NOMO-1 treated with dmso at 0.1 percent for 144 hours (cell line): ENCODE results near the gene CLCNKA.
"Not testable (repeated sequence)": the region's sequence is repeated elsewhere in the genome, so short reads cannot be mapped to it uniquely, and the experiment has no call there.

Source experiments
- DNase-seq: peaks from one replicate; lab custom pipeline; 2025; ENCODE audit not compliant: unreplicated experiment; lab: John Stamatoyannopoulos, UW

CLCNKA gene

DNA sequence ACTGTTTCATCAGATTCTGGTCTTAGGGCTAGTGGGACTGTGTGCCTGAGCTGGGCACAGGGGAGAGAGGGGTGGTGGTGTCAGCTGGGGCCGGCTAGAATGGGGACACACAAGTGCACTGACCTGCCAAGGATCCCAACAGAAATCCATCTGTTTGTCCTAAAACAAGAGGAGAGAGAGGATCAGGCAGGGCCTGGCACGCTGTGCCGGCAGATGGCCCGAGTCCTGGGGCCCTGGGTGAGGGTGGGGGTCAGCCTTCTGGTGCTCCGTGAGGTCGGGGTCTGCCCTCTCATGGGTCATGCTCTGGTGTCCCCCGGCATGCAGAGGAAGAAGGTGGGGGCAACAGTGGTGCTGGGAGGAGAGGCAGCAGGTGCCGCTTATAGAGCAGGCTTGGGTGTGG, 18.0 kb downstream of the CLCNKA start:
- DNase-seq: not testable (repeated sequence)

- no peak for DNase-seq
Observed at GRCh38 chr1:16041200-16041599, 19.4 kb downstream of the CLCNKA start.

GRCh38 chr1:16042096-16042495, 20.3 kb downstream of the CLCNKA start:
- DNase-seq: no peak

DNA sequence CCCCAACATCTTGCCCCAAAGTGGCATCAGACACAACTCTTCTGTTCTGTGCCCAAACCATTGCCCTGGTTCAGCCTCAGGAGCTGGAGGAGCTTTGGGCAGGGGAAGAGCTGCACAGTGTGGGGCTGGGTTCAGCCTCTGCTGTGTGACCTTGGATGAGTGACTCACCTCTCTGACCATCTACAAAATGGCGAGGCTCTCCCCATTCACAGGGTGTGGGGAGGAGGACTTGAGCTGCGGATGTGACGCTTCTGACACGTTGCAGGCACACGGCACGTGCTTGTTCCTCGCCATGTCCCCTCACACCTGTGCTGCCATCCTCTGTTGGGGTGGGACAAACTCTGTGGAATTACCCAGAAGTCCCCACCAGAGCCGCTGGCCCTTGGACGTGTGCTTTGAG, 20.8 kb downstream of the CLCNKA start:
- DNase-seq: not testable (repeated sequence)

GRCh38 chr1:16043521-16043920, 21.7 kb downstream of the CLCNKA start, which contains the start of gene CLCNKB:
Gene CLCNKB, plus strand, starts transcription at chr1:16043782. Its CDS starts 711 bp downstream, at chr1:16044493.
- no peak for DNase-seq

DNA sequence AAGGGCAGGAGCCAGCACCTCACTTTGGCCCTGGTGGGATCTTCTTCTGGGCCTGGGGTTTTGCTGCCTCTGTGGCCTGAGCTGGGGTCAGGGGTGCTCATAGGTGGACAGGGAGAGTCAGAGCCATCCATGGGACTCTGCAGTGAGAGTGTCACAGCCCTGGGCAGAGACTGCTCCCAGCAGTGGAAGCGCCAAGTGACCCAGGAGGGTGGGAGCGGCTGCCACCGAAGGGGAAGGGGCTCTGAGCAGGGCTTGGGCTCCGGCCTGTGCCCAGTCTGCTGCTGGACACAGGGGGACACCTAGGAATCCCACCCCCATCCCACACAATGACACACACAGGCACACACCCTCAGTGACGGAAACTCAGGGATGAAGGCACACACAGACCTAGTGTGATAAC, 22.1 kb downstream of the CLCNKA start:
- DNase-seq: no peak

DNA sequence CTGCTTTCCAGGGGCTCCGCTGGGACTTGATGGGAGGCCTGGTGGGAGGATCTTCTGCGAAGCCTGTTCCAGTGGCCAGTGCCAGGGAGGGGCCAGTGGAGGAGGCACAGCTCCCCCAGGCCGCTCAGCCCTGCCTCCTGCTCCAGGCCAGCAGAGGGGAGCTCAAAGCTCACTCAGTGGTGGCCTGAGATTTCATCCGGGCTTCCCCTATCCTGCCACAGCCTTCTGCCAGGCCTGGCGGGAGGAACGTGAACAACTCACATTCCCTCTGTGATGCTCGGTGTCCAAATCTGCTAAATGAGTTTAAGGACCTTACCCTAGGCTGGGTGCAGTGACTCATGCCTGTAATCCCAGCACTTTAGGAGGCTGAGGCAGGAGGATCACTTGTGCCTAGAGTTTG, 25.0 kb downstream of the CLCNKA start:
- DNase-seq: no peak

DNA sequence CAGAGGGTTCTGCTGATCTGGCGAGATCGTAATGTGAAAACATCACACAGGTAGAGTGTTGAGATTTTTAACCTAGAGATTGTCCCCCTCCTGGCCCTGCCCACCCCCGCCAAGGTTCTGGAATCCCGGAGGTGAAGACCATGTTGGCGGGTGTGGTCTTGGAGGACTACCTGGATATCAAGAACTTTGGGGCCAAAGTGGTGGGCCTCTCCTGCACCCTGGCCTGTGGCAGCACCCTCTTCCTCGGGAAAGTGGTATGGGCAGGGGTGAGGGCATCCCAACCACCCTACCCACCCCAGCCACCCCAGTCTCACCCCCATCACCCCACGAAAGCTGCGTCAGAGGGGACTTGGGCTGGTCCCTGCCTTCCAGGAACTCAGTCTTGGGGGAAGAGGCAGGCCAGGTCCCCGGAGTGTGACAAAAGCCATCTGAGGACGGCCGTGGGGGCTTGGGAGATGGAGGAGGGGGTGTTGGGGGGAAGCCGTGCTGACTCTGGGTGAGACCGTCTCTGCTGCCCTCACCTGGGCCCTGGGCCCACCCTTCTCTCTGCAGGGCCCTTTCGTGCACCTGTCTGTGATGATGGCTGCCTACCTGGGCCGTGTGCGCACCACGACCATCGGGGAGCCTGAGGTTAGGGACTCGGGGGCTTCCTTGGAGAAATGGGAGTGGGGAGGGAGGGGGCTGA, 26.1 kb downstream of the CLCNKA start:
- DNase-seq: no peak

GRCh38 chr1:16048573-16049189, 26.8 kb downstream of the CLCNKA start:
- DNase-seq: no peak

- no peak for DNase-seq
Observed at GRCh38 chr1:16050328-16050727, 28.5 kb downstream of the CLCNKA start.

DNA sequence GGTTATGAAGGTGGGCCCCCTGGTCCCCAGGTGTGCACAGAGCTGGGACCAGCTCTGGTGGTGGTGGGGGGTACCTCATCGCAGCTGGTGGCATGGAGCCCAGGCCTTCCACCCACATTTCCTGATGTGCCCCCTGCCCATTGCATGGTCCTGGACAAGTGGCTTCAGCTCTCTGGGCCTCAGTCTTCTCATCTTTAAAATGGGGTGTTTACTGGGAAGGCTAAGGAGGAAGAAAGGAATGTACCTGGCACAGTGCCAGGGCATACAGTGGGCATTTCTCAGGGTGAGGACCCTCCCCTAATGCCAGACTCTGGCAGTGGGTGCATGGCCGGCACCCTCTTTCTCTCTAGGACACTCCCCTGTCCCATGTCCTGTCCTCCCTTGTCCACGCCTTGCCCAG, 29.2 kb downstream of the CLCNKA start:
- no peak for DNase-seq

DNA sequence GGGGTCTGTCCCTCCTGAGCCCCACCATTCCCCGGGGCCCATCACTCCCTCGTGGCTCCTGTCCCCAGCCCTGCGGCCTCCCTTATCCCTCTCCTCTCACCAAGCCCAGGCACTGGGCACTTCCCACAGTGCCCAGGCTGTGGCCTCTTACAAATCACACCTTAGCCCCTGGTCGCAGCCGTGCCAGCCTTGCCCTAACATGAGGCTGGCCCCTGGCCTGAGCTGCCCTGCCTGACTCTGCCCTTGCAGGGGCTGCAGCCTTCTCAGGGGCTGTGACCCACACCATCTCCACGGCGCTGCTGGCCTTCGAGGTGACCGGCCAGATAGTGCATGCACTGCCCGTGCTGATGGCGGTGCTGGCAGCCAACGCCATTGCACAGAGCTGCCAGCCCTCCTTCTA, 30.1 kb downstream of the CLCNKA start:
- not testable (repeated sequence) for DNase-seq

GRCh38 chr1:16053781-16054502, 32.1 kb downstream of the CLCNKA start:
- DNase-seq: no peak

- no peak for DNase-seq
Observed at GRCh38 chr1:16054598-16055540, 33.0 kb downstream of the CLCNKA start.

GRCh38 chr1:16055613-16056520, 34.0 kb downstream of the CLCNKA start:
- peak; percentile 25 for DNase-seq

DNA sequence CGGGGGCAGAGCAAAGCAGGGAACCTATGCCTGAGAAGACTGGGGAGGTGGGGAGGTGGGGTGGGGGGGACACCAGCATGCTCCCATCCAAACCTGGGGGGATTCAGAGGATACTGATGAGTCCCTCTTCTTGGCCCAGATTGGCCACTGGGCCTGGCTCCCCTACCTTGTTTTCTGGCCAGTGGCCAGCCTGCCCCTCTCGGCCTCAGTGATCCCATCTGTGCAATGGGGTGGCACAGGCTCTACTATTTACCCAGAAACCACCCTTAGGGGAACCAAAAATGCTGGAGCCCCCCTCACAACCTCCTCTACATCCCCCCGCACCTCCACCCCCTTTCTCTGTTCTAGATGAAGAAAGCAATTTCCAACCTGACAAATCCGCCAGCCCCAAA, 34.7 kb downstream of the CLCNKA start:
- not testable (repeated sequence) for DNase-seq

DNA sequence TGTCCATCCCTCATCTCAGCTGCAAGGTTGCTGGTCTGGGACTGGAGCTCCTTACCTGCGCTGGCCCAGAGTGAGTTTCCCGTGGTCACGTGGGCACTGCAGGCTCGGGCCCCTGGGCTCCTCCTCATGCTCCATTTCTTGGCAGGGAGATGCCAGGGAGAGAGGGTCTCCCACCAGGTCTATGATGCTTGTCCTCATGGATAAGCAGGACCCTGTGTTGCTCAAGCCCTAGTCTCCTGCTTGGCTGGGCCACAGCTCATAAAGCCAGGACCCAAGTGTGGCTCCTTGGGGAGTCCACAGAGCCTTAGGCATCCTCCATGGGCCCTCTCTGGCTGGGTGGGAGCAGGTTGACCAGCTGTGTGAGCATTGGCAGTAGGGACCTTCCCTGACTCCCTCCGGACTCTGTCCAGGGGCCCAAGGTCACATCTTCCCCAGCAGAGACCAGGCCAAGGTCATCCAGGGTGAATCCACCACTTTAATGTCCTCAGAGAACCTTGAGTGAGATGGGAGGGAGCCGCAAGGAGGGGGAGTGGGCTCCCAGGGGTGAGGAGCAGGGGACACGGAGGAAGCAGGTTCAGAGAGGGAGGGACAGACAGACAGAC, 35.6 kb downstream of the CLCNKA start:
- not testable (repeated sequence) for DNase-seq

DNA sequence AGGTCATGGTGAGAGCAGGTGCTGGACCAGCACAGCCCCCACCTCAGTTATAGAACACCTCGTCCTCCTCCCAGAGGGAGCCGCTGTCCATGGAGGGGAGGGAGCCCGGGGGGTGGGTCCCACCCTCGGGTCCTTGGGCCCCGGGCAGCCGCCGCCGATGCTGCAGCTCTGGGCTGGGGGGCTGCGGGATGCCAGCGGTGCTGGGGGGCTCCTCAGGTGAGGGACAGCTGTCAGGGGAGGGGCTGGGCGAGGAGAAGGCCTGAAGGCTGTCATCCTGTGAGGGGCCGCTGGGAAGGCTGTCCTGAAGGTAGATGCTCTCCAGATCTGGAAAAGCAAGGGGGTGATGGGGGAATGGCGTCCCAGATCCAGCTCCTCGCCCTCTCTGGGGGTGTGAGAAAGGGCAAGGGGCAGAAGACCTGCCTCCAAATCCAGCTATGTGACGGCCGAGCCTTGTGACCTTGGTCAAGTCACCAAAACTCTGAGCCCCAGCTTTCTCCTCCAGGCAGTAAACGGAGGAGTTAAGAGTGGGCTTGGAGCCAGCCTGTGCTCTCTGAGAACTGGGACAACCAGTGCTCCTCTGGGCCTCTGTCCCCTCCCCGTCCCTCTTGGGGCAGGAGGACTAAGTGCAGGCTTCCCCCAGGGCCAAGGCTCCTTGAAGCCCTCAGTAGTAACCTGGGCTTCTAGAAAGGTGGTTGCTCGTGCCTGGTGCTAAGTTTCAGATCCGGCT, 36.7 kb downstream of the CLCNKA start:
- DNase-seq: not testable (repeated sequence)

DNA sequence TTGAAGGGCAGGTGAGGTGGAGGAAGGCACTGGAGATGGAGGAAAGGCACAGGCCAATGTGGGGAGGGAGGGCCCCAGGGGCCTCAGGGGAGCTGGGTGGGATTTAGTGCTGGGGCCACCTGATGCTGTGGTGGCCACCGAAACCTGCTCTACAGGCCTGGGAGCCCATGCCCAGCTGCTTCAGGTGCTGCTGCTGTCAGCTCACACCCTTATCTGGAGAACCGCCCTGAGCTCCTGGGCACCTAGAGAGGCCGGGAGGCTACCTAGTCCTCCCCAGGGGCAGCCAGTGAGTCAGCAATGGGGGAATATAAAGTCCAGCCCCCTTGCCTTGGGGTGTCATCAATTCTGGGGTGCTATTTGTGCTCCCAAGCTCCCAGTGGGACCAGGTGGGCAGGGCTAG, 39.4 kb downstream of the CLCNKA start:
- no peak for DNase-seq
